Tibial nerve (tissue), 4 donors: ENCODE measurements around the gene MCUR1.

Experiments
- EP300 ChIP-seq, 2 donors: sonication (generic); formaldehyde crosslinking; IDR thresholded peaks; one replicate each; pipeline ENCODE4 v1.6.1; 2017; ENCODE audit warnings: antibody characterized with exemption in 2 of 2, mild to moderate bottlenecking in 1 of 2
- POLR2A ChIP-seq, 2 donors: fragments of 450-650 bp; IDR thresholded peaks; one replicate each; pipeline ENCODE4 v1.6.1; 2017; ENCODE audit warnings: antibody characterized with exemption in 2 of 2, mild to moderate bottlenecking in 2 of 2, moderate library complexity in 2 of 2
- TF ChIP-seq, protein P1 (sequence below), 5 experiments: fragments of 200-600 bp in 3 of 5; fragments of 450-650 bp in 2 of 5; sonication (generic) in 3 of 5; IDR thresholded peaks; one replicate each; pipeline ENCODE4 v1.5.1; 2016 to 2019; ENCODE audit warnings: antibody characterized with exemption in 5 of 5, mild to moderate bottlenecking in 3 of 5, moderate library complexity in 2 of 5

DNA sequence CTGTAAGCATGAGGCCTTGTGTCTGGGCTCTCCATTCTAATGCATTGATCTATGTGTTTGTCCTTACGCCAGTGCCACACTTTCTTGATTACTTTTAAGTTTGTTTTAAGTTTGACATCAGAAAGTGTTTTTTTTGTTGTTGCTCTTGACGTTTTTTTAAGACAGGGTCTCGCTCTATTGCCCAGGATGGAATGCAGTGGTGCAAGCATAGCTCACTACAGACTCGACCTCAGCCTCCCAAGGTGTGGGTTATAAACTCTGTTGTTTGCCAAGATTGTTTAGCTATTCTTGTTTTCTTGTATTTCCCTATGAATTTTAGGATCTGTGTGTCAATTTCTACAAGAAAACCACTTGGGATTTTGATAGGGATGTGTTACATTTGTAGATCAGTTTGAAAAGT is 5.6 kb downstream of the MCUR1 start:
- TF ChIP-seq, protein P1, sequence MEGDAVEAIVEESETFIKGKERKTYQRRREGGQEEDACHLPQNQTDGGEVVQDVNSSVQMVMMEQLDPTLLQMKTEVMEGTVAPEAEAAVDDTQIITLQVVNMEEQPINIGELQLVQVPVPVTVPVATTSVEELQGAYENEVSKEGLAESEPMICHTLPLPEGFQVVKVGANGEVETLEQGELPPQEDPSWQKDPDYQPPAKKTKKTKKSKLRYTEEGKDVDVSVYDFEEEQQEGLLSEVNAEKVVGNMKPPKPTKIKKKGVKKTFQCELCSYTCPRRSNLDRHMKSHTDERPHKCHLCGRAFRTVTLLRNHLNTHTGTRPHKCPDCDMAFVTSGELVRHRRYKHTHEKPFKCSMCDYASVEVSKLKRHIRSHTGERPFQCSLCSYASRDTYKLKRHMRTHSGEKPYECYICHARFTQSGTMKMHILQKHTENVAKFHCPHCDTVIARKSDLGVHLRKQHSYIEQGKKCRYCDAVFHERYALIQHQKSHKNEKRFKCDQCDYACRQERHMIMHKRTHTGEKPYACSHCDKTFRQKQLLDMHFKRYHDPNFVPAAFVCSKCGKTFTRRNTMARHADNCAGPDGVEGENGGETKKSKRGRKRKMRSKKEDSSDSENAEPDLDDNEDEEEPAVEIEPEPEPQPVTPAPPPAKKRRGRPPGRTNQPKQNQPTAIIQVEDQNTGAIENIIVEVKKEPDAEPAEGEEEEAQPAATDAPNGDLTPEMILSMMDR (IDR thresholded peaks at IDR 0.05): no peak
- TF ChIP-seq POLR2A (IDR thresholded peaks at IDR 0.05) (no peak), EP300 (IDR thresholded peaks at IDR 0.05) (no peak)
